ENCODE data around the gene UNC13D. TPM values are rescaled to one million over a fixed set of nuclear protein-coding genes. Genes with fewer than 3 reads are reported as not detected.
"Not testable (repeated sequence)": the region's sequence is repeated elsewhere in the genome, so short reads cannot be mapped to it uniquely, and the experiment has no call there.

UNC13D gene
- total and polyA plus RNA-seq, 3 experiments from 2014 or later: 90.3 to 154 (median 143) TPM

- CTCF ChIA-PET: interaction anchor here (0.8 to 2.3 kb wide), 8 partner anchors 9 to 141 kb away, joined by 4 to 12 read pairs (median 5); partner anchors contain the start of genes TRIM47, TRIM65 and WBP2
- peaks cover 0 to 2% of the 10 kb centered on the region in 2 donors for H3K27me3 Mint-ChIP-seq
- H3K9me3 Mint-ChIP-seq: no peaks in the 10 kb centered on the region
Observed at GRCh38 chr17:75864448-75864871, 20.3 kb upstream of the UNC13D start.

GRCh38 chr17:75861927-75862317, 17.7 kb upstream of the UNC13D start:
- H3K36me3 ChIP-seq (ENCODE audit: insufficient read depth, low read length): no peaks in the 10 kb centered on the region
- H3K4me1 ChIP-seq (ENCODE audit: insufficient read depth, low read length): peaks cover 16% of the 10 kb centered on the region
- no peak for DNase-seq
- H3K27ac Mint-ChIP-seq: peak overlapping the region in 4 of 8 donors; percentile 66 to 79 (median 70)
- ChIA-PET POLR2A (interaction anchor here (0.8 to 1.2 kb wide), 2 partner anchors 14 to 34 kb away, joined by 3 read pairs; no protein-coding TSS in a partner anchor), CTCF (interaction anchor here (0.8 to 6.1 kb wide), 18 partner anchors 8 to 114 kb away, joined by 3 to 42 read pairs (median 8); partner anchors contain the start of genes TRIM47, TRIM65, UNC13D and UNK)
- peaks cover 0 to 2% of the 10 kb centered on the region in 2 donors for H3K27me3 Mint-ChIP-seq
- H3K9me3 Mint-ChIP-seq: no peaks in the 10 kb centered on the region
- no peak overlapping the region for H3K4me3 Mint-ChIP-seq
- no peaks in the 10 kb centered on the region for H3K36me3 Mint-ChIP-seq
- H3K4me3 ChIP-seq (ENCODE audit: low read length): no peak overlapping the region
- H3K27me3 ChIP-seq (ENCODE audit: insufficient read depth, low read length, poor library complexity, severe bottlenecking): no peaks in the 10 kb centered on the region
- H3K27ac ChIP-seq (ENCODE audit: low read depth, low read length): no peak overlapping the region
- peaks cover 27 to 41% (median 30%) of the 10 kb centered on the region in 3 donors for H3K4me1 Mint-ChIP-seq
- no peaks in the 10 kb centered on the region for H3K9me3 ChIP-seq (ENCODE audit: low read length)

More at GRCh38 chr17:75864448-75864871, 20.3 kb upstream of the UNC13D start:
- peak; percentile 19 to 66 (median 47) for DNase-seq
- H3K27ac ChIP-seq (ENCODE audit: low read depth, low read length): peak overlapping the region; percentile 71
- H3K4me3 ChIP-seq (ENCODE audit: low read length): peak overlapping the region; percentile 5
- peak overlapping the region; percentile 33 to 79 (median 69) for H3K4me3 Mint-ChIP-seq
- no peaks in the 10 kb centered on the region for H3K36me3 Mint-ChIP-seq
- H3K27ac Mint-ChIP-seq: peak overlapping the region; percentile 85 to 99 (median 92)
- no peaks in the 10 kb centered on the region for H3K9me3 ChIP-seq (ENCODE audit: low read length)
- H3K36me3 ChIP-seq (ENCODE audit: insufficient read depth, low read length): no peaks in the 10 kb centered on the region
- POLR2A ChIA-PET: interaction anchor here (0.5 to 1.6 kb wide), 10 partner anchors 9 to 681 kb away, joined by 3 to 12 read pairs (median 5); partner anchors contain the start of genes TRIM47, UNK and WBP2
- no peaks in the 10 kb centered on the region for H3K27me3 ChIP-seq (ENCODE audit: insufficient read depth, low read length, poor library complexity, severe bottlenecking)
- peaks cover 22 to 30% (median 26%) of the 10 kb centered on the region in 3 donors for H3K4me1 Mint-ChIP-seq
- H3K4me1 ChIP-seq (ENCODE audit: insufficient read depth, low read length): peaks cover 16% of the 10 kb centered on the region

- H3K4me3 ChIP-seq (ENCODE audit: low read length); H3K9me3 Mint-ChIP-seq; H3K27me3 ChIP-seq (ENCODE audit: insufficient read depth, low read length, poor library complexity, severe bottlenecking); H3K27ac ChIP-seq (ENCODE audit: low read depth, low read length); H3K36me3 ChIP-seq (ENCODE audit: insufficient read depth, low read length); H3K9me3 ChIP-seq (ENCODE audit: low read length); H3K27me3 Mint-ChIP-seq; DNase-seq; H3K36me3 Mint-ChIP-seq; H3K4me3 Mint-ChIP-seq: not testable (repeated sequence)
- ChIA-PET POLR2A (interaction anchor here (0.6 to 1.1 kb wide), 2 partner anchors 13 to 94 kb away, joined by 3 read pairs; no protein-coding TSS in a partner anchor), CTCF (interaction anchor here (0.9 to 6.1 kb wide), 7 partner anchors 12 to 226 kb away, joined by 3 to 42 read pairs (median 3); partner anchors contain the start of genes SMIM5, TRIM65 and UNK)
- H3K4me1 ChIP-seq (ENCODE audit: insufficient read depth, low read length): peaks cover 16% of the 10 kb centered on the region
- H3K27ac Mint-ChIP-seq: peak overlapping the region in 1 of 8 donors; percentile 57
- H3K4me1 Mint-ChIP-seq: peaks cover 19 to 35% (median 21%) of the 10 kb centered on the region in 3 donors
Observed at GRCh38 chr17:75859358-75859757, 15.2 kb upstream of the UNC13D start.

DNA sequence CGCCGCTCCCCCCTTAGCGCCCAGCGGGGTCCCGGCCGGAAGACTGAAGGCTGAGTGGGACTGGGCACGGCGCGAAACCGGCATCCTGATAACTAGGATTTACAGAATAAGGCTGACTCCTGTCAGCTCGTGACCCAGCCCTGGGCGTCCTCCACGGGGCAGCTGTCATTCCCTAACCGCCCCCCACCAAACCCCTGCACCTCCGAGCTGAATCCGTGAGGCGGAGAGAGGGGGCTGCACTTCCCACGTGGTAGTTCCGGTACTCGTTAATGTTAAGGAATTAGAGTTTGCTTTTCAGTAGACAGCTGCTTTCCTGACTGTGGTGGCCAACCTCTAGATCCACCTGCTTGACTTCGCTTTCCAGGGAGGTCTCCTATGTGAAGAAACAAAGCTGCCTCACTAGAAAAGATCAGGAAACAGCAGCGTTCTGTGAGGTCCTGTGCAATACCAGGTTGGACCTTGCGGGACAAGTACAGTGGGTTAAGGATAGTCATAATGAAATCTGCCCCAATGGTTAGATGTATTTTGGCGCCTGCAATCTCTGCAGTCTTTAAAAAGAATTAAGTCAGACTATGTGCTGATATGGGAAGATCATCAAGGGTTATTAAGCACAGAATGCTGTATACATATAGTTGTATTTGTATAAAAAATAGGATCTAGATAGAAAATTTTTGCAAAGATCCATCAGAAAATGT, 12.0 kb upstream of the UNC13D start:
- H3K27ac Mint-ChIP-seq: peak overlapping the region in 7 of 8 donors; percentile 83 to 93 (median 88)
- no peaks in the 10 kb centered on the region for H3K9me3 Mint-ChIP-seq
- peak overlapping the region; percentile 89 for H3K27ac ChIP-seq (ENCODE audit: low read depth, low read length)
- peak overlapping the region; percentile 91 for H3K4me3 ChIP-seq (ENCODE audit: low read length)
- DNase-seq: no peak
- H3K36me3 Mint-ChIP-seq: peaks cover 3 to 18% (median 3%) of the 10 kb centered on the region in 3 donors
- peaks cover 4% of the 10 kb centered on the region for H3K36me3 ChIP-seq (ENCODE audit: insufficient read depth, low read length)
- H3K9me3 ChIP-seq (ENCODE audit: low read length): no peaks in the 10 kb centered on the region
- no peaks in the 10 kb centered on the region for H3K27me3 ChIP-seq (ENCODE audit: insufficient read depth, low read length, poor library complexity, severe bottlenecking)
- peaks cover 22% of the 10 kb centered on the region for H3K4me1 ChIP-seq (ENCODE audit: insufficient read depth, low read length)
- POLR2A ChIA-PET: interaction anchor here (0.7 to 3.8 kb wide), 14 partner anchors 9 to 689 kb away, joined by 3 to 82 read pairs (median 12); partner anchors contain the start of genes TMEM94, TRIM47, TRIM65 and UNC13D
- CTCF ChIA-PET: interaction anchor here (0.7 to 4.7 kb wide), 21 partner anchors 8 to 149 kb away, joined by 3 to 46 read pairs (median 7); partner anchors contain the start of genes GALK1, MRPL38, TRIM47 and TRIM65
- peak overlapping the region in 1 of 7 donors; percentile 92 for H3K4me3 Mint-ChIP-seq
- H3K27me3 Mint-ChIP-seq: no peaks in the 10 kb centered on the region
- peaks cover 21 to 39% (median 21%) of the 10 kb centered on the region in 3 donors for H3K4me1 Mint-ChIP-seq

GRCh38 chr17:75855310-75856061, 11.3 kb upstream of the UNC13D start, which contains the start of gene WBP2:
WBP2 (minus strand) TSS chr17:75855335; CDS start chr17:75855297, 38 bp downstream.
- H3K9me3 Mint-ChIP-seq: no peaks in the 10 kb centered on the region
- ChIA-PET CTCF (interaction anchor here (0.8 to 4.7 kb wide), 22 partner anchors 7 to 150 kb away, joined by 3 to 46 read pairs (median 7); partner anchors contain the start of genes GALK1, MRPL38, TRIM47 and TRIM65), POLR2A (interaction anchor here (0.6 to 3.8 kb wide), 20 partner anchors 8 to 678 kb away, joined by 3 to 82 read pairs (median 8); partner anchors contain the start of genes GALK1, TMEM94, TRIM47 and TRIM65)
- H3K4me3 Mint-ChIP-seq: peak within 1 kb of the TSS in 1 of 7 donors; percentile 92
- Histone ChIP-seq H3K36me3 (ENCODE audit: insufficient read depth, low read length) (peaks cover 12% of the 10 kb centered on the region), H3K4me3 (ENCODE audit: low read length) (peak within 1 kb of the TSS; percentile 91), H3K9me3 (ENCODE audit: low read length) (no peaks in the 10 kb centered on the region), H3K27ac (ENCODE audit: low read depth, low read length) (peak within 1 kb of the TSS; percentile 89), H3K4me1 (ENCODE audit: insufficient read depth, low read length) (peaks cover 22% of the 10 kb centered on the region), H3K27me3 (ENCODE audit: insufficient read depth, low read length, poor library complexity, severe bottlenecking) (no peaks in the 10 kb centered on the region)
- peak within 1 kb of the TSS in 7 of 8 donors; percentile 83 to 93 (median 88) for H3K27ac Mint-ChIP-seq
- H3K4me1 Mint-ChIP-seq: peaks cover 21 to 37% (median 21%) of the 10 kb centered on the region in 3 donors
- peak; percentile 94 to 99 (median 98) for DNase-seq
- no peaks in the 10 kb centered on the region for H3K27me3 Mint-ChIP-seq
- peaks cover 3 to 25% (median 3%) of the 10 kb centered on the region in 3 donors for H3K36me3 Mint-ChIP-seq

DNA sequence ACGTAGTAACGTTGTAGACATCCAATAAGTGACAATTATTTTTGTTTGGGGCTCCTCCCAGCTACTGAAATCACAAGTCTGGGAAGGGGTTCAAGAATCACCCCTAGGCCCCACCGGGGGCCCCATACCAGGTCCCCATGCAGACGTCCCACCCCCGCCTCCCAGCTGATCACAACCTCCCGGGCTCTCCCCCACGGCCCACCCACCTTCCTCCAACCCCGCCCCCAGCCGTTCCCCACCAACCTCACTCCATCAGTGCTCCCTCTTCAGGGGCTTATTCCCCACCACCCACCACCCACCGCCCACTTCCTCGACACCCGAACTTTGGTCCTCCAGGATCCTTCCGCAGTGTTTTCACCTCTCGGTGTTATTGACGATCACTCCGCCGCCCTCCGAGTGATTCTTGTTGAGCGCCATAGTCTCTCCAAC, 10.7 kb upstream of the UNC13D start:
- ChIA-PET POLR2A (interaction anchor here (0.6 to 3.8 kb wide), 19 partner anchors 8 to 678 kb away, joined by 3 to 82 read pairs (median 11); partner anchors contain the start of genes GALK1, TMEM94, TRIM47 and TRIM65), CTCF (interaction anchor here (0.9 to 4.7 kb wide), 21 partner anchors 7 to 151 kb away, joined by 3 to 46 read pairs (median 7); partner anchors contain the start of genes GALK1, MRPL38, TRIM47 and TRIM65)
- peaks cover 3 to 29% (median 3%) of the 10 kb centered on the region in 3 donors for H3K36me3 Mint-ChIP-seq
- H3K9me3 Mint-ChIP-seq: no peaks in the 10 kb centered on the region
- H3K27ac Mint-ChIP-seq: no peak overlapping the region
- peaks cover 21 to 37% (median 21%) of the 10 kb centered on the region in 3 donors for H3K4me1 Mint-ChIP-seq
- no peak for DNase-seq
- Histone ChIP-seq H3K9me3 (ENCODE audit: low read length) (no peaks in the 10 kb centered on the region), H3K36me3 (ENCODE audit: insufficient read depth, low read length) (peaks cover 15% of the 10 kb centered on the region), H3K27ac (ENCODE audit: low read depth, low read length) (peak overlapping the region; percentile 89), H3K4me1 (ENCODE audit: insufficient read depth, low read length) (peaks cover 22% of the 10 kb centered on the region), H3K27me3 (ENCODE audit: insufficient read depth, low read length, poor library complexity, severe bottlenecking) (no peaks in the 10 kb centered on the region), H3K4me3 (ENCODE audit: low read length) (peak overlapping the region; percentile 64)
- no peak overlapping the region for H3K4me3 Mint-ChIP-seq
- no peaks in the 10 kb centered on the region for H3K27me3 Mint-ChIP-seq

Data from CD8-positive, alpha-beta memory T cell (primary cell).